CD4-positive, alpha-beta T cell treated with Interleukin-2 at 100 ng/mL for 4 hours (primary cell): ENCODE measurements around the gene MYF5.

ENCODE experiments used
- DNase-seq: peaks from one replicate; pipeline ENCODE4 v3.0.0-alpha.2; 2020; ENCODE audit warnings: low spot score

Gene MYF5

DNA sequence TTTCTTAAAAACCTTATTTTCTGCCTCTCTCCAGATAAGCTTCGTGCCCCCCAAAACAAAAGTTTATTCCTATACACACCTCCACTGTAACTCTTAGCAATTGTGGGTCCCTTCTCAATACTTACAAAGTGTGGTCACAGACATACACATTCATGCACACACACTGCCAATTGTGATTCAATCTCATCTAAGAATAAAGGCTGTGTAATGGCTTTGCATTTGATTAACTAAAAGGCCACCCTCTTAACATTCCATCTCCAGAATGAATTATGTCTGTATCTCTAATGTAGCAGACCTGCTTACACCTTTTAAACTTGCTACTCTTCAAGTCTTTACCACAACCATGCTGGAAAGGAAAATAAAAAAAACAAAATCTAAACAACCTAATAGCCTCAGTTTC, 49.5 kb downstream of the MYF5 start:
- no peak for DNase-seq

DNA sequence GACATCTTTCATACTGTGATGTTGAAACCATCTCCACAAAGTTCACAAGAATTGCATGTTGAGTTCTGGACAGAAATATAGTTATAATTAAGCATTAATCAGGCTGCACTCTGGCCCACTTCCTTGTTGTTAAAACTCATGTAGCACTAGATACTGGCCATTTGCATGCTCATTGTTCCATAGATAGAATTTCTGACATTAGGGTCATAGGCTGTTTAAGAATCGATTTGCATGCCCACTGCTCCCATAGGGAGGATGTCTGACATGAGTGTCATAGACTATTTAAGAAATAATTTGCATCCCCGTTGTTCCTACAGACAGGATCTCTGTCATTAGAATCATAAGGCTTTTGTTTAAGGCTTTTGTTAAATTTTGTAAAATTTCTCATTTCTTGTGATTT, 50.2 kb downstream of the MYF5 start:
- DNase-seq = no peak
